Esophagus squamous epithelium (tissue), 5 donors: ENCODE data around the gene FBXL19. TPM values are rescaled to one million over a fixed set of nuclear protein-coding genes. Genes with fewer than 3 reads are reported as not detected.

ENCODE experiments used
- DNase-seq: peaks from one replicate; lab custom pipeline; 2025; lab: John Stamatoyannopoulos, UW
- H3K27ac ChIP-seq, 4 donors: fragments of 200-600 bp; sonication (generic); one replicate each; pipeline ENCODE4 v1.5.1; 2016 to 2019; ENCODE audit warnings: mild to moderate bottlenecking in 1 of 4
- H3K27me3 ChIP-seq, 4 donors: fragments of 200-600 bp; sonication (generic); 1 replicate in 3 of 4; 2 replicates in 1 of 4; pipeline versions ENCODE4 v1.5.1 to v1.6.0; 2017 to 2021; ENCODE audit warnings: antibody characterized with exemption in 1 of 4
- H3K36me3 ChIP-seq, 3 donors: fragments of 200-600 bp; sonication (generic); one replicate each; pipeline ENCODE4 v1.5.1; 2016 to 2019
- H3K4me1 ChIP-seq, 3 donors: fragments of 200-600 bp; sonication (generic); one replicate each; pipeline ENCODE4 v1.5.1; 2017 to 2019
- H3K4me3 ChIP-seq, 4 donors: fragments of 200-600 bp; sonication (generic); 1 replicate in 3 of 4; 2 replicates in 1 of 4; pipeline ENCODE4 v1.5.1; 2016 to 2019; ENCODE audit warnings: mild to moderate bottlenecking in 2 of 4, moderate library complexity in 1 of 4
- H3K9me3 ChIP-seq, 3 donors: fragments of 200-600 bp; sonication (generic); one replicate each; pipeline ENCODE4 v1.5.1; 2016 to 2019
- POLR2A ChIP-seq, 4 donors: fragments of 450-650 bp; IDR thresholded peaks; one replicate each; pipeline ENCODE4 v1.6.1; 2017; ENCODE audit warnings: antibody characterized with exemption in 4 of 4, mild to moderate bottlenecking in 4 of 4, moderate library complexity in 3 of 4
- WGBS, 2 donors: methylation state at CpG; one replicate each; pipeline ENCODE4 v1.1.5; 2018; 5-methylcytosine and 5-hydroxymethylcytosine counted together
- intact Hi-C: fragments of 100-400 bp; cut with DNase I; formaldehyde crosslinking; loops from one replicate; pipeline ENCODE4 v1.15.0; 2022
- total RNA-seq, 4 donors: library from RNA; depleted of rRNA; stranded (reverse); fragments of >200 nt; gene quantifications; one replicate each; pipeline ENCODE4 v1.1.0, GENCODE V29; 2016
- TF ChIP-seq, protein P1 (sequence below), 6 experiments: fragments of 450-650 bp in 4 of 6; fragments of 200-600 bp in 2 of 6; sonication (generic) in 2 of 6; IDR thresholded peaks; one replicate each; pipeline ENCODE4 v1.5.1; 2016 to 2019; ENCODE audit warnings: antibody characterized with exemption in 6 of 6, mild to moderate bottlenecking in 4 of 6, moderate library complexity in 4 of 6
- donor health status: DM: yes; HTN: yes; CAD: no.

The FBXL19 gene
- total RNA-seq, 4 donors from 2014 or later, result 17.0 to 28.7 (median 25.1) TPM

DNA sequence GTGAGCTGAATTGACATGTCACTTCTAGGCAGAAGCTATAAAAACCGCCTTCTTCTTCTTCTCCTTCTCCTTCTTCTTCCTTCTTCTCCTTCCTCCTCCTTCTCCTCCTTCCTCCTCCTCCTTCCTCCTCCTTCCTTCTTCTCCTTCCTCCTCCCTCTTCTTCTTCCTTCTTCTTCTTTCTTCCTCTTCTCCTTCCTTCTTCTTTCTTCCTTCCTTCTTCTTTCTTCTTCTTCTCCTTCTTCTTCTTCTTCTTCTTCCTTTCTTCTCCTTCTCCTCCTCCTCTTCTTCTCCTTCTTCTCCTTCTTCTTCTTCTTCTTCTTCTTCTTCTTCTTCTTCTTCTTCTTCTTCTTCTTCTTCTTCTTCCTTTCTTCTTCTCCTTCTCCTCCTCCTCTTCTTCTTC lies 4.8 kb upstream of the FBXL19 start:
- peaks cover 0 to 12% (median 3%) of the 10 kb centered on the region in 3 donors for H3K4me1 ChIP-seq
- H3K27me3 ChIP-seq, result no peaks in the 10 kb centered on the region
- no peak for DNase-seq
- TF ChIP-seq, protein P1, sequence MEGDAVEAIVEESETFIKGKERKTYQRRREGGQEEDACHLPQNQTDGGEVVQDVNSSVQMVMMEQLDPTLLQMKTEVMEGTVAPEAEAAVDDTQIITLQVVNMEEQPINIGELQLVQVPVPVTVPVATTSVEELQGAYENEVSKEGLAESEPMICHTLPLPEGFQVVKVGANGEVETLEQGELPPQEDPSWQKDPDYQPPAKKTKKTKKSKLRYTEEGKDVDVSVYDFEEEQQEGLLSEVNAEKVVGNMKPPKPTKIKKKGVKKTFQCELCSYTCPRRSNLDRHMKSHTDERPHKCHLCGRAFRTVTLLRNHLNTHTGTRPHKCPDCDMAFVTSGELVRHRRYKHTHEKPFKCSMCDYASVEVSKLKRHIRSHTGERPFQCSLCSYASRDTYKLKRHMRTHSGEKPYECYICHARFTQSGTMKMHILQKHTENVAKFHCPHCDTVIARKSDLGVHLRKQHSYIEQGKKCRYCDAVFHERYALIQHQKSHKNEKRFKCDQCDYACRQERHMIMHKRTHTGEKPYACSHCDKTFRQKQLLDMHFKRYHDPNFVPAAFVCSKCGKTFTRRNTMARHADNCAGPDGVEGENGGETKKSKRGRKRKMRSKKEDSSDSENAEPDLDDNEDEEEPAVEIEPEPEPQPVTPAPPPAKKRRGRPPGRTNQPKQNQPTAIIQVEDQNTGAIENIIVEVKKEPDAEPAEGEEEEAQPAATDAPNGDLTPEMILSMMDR (IDR thresholded peaks at IDR 0.05), result no peak
- no peak for TF ChIP-seq POLR2A (IDR thresholded peaks at IDR 0.05)
- intact Hi-C loops, result no loop called here
- H3K9me3 ChIP-seq, result no peaks in the 10 kb centered on the region
- H3K36me3 ChIP-seq, result no peaks in the 10 kb centered on the region
- H3K27ac ChIP-seq, result no peak overlapping the region
- no peak overlapping the region for H3K4me3 ChIP-seq
- 82 to 88% methylated on average over 1 of the region's 1 CpG for WGBS, 2 donors

DNA sequence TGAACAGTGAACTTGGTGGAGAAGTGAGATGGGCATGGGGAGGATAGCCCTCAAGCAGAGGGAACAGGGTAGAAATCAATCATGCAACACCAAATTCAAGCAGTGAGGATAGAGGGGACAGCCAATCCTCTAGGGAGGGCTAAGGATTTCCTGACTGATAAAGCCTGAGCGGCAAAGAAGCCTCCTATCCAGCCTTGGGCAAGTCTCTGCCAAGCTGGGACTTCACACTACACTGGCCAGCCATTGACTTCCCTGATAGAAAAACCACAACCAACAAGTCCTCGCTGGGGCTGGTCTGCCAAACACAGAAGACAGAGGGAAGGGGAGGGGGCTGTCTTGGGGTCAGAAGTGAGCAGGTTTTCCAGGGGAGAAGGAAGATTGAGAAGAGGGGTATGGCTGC lies 2.5 kb upstream of the FBXL19 start:
- no peaks in the 10 kb centered on the region for H3K9me3 ChIP-seq

DNA sequence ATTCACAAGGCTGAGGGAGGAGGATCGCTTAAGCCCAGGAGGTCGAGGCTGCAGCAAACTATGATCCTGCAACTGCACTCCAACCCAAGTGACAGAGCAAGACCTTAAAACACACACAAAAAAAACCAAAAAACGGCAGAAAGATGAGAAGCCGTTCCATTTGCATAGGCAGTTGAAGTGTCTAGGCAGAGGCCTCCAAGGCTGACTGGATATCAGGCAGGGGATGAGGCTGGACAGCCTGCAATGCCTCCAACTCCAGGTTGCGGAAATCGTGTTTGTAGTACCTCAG lies 2.0 kb upstream of the FBXL19 start:
- H3K4me1 ChIP-seq, result peaks cover 14 to 40% (median 18%) of the 10 kb centered on the region in 3 donors
- peak overlapping the region; percentile 44 to 87 (median 76) for H3K4me3 ChIP-seq
- no peaks in the 10 kb centered on the region for H3K9me3 ChIP-seq
- peaks cover 0 to 8% (median 0%) of the 10 kb centered on the region in 3 donors for H3K36me3 ChIP-seq
- 22 to 24% methylated on average over 6 of the region's 6 CpGs for WGBS, 2 donors
- DNase-seq, result no peak
- TF ChIP-seq, protein P1 (IDR thresholded peaks at IDR 0.05), result no peak
- no peak for TF ChIP-seq POLR2A (IDR thresholded peaks at IDR 0.05)
- H3K27ac ChIP-seq, result peak overlapping the region; percentile 88 to 96 (median 94)
- intact Hi-C loops, result loop anchor here (5.0 kb wide), 1 partner anchor 79 kb away; no protein-coding TSS in a partner anchor
- H3K27me3 ChIP-seq, result no peaks in the 10 kb centered on the region

More for the DNA sequence above, 2.5 kb upstream of the FBXL19 start:
- Histone ChIP-seq H3K27ac (peak overlapping the region in 2 of 4 donors; percentile 95 to 96), H3K4me3 (no peak overlapping the region), H3K27me3 (no peaks in the 10 kb centered on the region), H3K36me3 (peaks cover 0 to 3% (median 0%) of the 10 kb centered on the region in 3 donors), H3K4me1 (peaks cover 14 to 35% (median 18%) of the 10 kb centered on the region in 3 donors)
- no peak for DNase-seq
- 61 to 75% methylated on average over 2 of the region's 2 CpGs for WGBS, 2 donors
- intact Hi-C loops, result loop anchor here (5.0 kb wide), 1 partner anchor 79 kb away; no protein-coding TSS in a partner anchor
- TF ChIP-seq, protein P1 (IDR thresholded peaks at IDR 0.05), result no peak
- TF ChIP-seq POLR2A (IDR thresholded peaks at IDR 0.05), result no peak

DNA sequence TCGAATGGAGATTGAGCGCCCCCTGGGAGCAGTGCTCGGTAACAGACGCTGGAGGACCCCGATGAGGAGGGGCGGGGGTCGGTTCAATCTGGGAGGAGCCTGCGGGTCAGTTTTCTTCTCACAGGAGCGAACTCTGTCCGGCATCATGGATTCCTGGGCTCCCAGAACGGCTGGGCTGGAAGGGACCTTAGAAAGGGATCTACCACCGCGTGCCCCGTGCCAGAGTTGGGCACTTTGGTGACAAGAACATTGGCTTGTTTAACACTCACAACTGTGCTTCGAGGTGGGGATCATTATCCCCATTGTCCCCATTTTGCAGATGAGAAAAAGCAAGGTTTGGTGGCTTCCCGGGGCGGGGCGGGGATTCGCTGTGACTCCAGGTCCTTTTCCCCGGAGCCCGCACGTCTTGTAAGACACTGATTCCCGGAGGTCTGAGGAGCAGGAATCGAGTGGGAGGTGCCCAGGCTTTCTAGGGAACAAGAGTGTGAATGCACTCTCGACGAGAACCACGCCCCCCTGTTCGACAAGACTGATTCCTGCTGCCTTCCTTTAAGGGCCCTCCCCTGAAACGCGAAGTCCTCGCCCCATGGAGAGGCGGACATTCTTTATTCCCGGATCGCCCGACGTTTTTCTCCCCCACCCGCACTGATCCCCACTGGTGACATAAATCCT lies 1.5 kb upstream of the FBXL19 start:
- intact Hi-C loops, result loop anchor here (5.0 kb wide), 1 partner anchor 80 kb away; no protein-coding TSS in a partner anchor
- Histone ChIP-seq H3K36me3 (peaks cover 0 to 13% (median 0%) of the 10 kb centered on the region in 3 donors), H3K27me3 (no peaks in the 10 kb centered on the region), H3K4me1 (peaks cover 14 to 45% (median 18%) of the 10 kb centered on the region in 3 donors), H3K9me3 (no peaks in the 10 kb centered on the region), H3K27ac (peak overlapping the region; percentile 88 to 96 (median 94)), H3K4me3 (peak overlapping the region; percentile 44 to 87 (median 76))
- DNase-seq, result peak; percentile 85
- 0 to 1% methylated on average over 26 to 31 of the region's 37 CpGs for WGBS, 2 donors
- TF ChIP-seq POLR2A (IDR thresholded peaks at IDR 0.05), result peak in 2 of 4 donors; percentile 16 to 24
- TF ChIP-seq, protein P1 (IDR thresholded peaks at IDR 0.05), result peak; percentile 83 to 95 (median 88)

DNA sequence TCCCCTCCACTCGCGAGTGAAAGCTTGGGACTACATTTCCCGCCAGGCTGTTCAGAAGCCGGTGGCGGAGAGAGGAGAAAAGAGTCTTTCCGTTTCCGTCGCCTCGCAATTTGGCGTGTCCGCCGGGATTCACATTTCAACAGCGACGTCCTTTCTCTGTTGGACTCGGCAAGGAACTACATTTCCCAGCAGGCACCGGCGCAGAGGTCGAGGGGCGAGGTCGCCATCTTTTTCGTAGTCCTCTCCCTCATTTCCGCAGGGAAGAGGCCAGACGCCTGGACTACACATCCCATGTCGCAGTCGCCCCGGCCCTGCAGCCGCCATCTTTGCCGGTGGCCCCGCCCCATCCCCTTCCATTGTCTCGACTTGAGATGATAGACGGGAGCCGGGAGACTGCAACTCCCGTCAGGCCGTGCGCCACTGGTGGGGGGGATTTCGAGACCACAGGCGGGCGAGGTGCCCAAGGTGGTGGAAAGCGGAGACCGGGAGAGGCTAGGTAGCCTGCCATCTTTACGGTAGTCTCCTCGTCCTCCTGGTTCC lies 882 bp upstream of the FBXL19 start:
- Histone ChIP-seq H3K27me3 (no peaks in the 10 kb centered on the region), H3K4me1 (peaks cover 18 to 51% (median 20%) of the 10 kb centered on the region in 3 donors), H3K9me3 (no peaks in the 10 kb centered on the region), H3K27ac (peak overlapping the region; percentile 88 to 99 (median 96)), H3K4me3 (peak overlapping the region; percentile 74 to 87 (median 76)), H3K36me3 (peaks cover 0 to 19% (median 0%) of the 10 kb centered on the region in 3 donors)
- intact Hi-C loops, result loop anchor here (5.0 kb wide), 1 partner anchor 80 kb away; no protein-coding TSS in a partner anchor
- DNase-seq, result peak; percentile 99
- 0% methylated on average over 5 to 26 of the region's 42 CpGs for WGBS, 2 donors
- TF ChIP-seq, protein P1 (IDR thresholded peaks at IDR 0.05), result no peak
- no peak for TF ChIP-seq POLR2A (IDR thresholded peaks at IDR 0.05)
